RWPE1 (cell line): ENCODE results near the gene PDCD1.
"Not testable (repeated sequence)": the region's sequence is repeated elsewhere in the genome, so short reads cannot be mapped to it uniquely, and the experiment has no call there.

Experiments
- CTCF ChIA-PET: fragments of 350-600 bp; sonication (Branson Sonifier 250); formaldehyde crosslinking; extraction: SDS; loops from one replicate; lab custom pipeline; 2021; lab: Yijun Ruan, JAX
- POLR2A ChIA-PET: fragments of 400-600 bp; formaldehyde crosslinking; extraction: SDS; loops from one replicate; lab custom pipeline; 2020; ENCODE audit warnings: antibody characterized with exemption; ENCODE audit not compliant: low non-redundant PET; lab: Yijun Ruan, JAX
- DNase-seq: peaks from one replicate; pipeline ENCODE4 v3.0.0; 2012; ENCODE audit warnings: low spot score
- H3K27ac ChIP-seq: fragments of 450-650 bp; 2 replicates; pipeline ENCODE4 v1.5.1; 2017
- CTCF ChIP-seq: fragments of 450-650 bp; conservative IDR thresholded peaks from 2 replicates; pipeline ENCODE4 v1.5.1; 2017; ENCODE audit warnings: low read depth, mild to moderate bottlenecking

PDCD1 gene

DNA sequence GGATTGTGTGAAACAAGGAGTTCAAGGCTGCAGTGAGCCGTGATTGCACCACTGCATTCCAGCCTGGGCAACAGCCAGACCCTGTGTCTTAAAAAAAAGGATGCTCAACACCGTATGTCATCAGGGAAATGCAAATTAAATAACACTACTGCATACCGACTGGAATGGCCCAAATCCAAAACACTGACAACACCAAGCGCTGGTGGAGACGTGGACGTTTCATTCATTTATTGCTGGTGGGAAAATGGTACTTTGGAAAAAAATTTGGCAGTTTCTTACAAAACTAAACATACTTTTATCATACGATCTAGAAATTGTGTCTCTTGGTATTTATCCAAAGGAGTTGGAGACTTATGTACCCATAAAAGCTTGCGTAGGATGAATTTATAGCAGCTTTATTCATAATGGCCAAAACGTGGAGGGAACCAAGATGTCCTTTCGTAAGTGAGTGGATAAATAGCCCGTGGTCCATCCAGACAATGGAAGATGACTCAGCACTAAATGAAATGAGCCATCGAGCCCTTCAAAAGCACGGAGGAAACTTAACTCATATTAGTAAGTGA lies 25.5 kb downstream of the PDCD1 start:
- ChIA-PET POLR2A (no interaction called here), CTCF (interaction anchor here (0.8 kb wide), 1 partner anchor 118 kb away, joined by 3 read pairs; no protein-coding TSS in a partner anchor)
- no peak for TF ChIP-seq CTCF
- DNase-seq = no peak
- no peak overlapping the region for H3K27ac ChIP-seq

- CTCF ChIA-PET = interaction anchor here (0.7 kb wide), 1 partner anchor 80 kb away, joined by 3 read pairs; no protein-coding TSS in a partner anchor
- no peak for TF ChIP-seq CTCF
- POLR2A ChIA-PET = no interaction called here
- no peak for DNase-seq
- no peak overlapping the region for H3K27ac ChIP-seq
Measured at GRCh38 chr2:241827394-241827793, 31.3 kb downstream of the PDCD1 start.

- H3K27ac ChIP-seq, POLR2A ChIA-PET: not testable (repeated sequence)
Measured at GRCh38 chr2:241823531-241824437, 34.9 kb downstream of the PDCD1 start.

GRCh38 chr2:241822264-241822623 lies 36.5 kb downstream of the PDCD1 start:
- CTCF ChIA-PET = no interaction called here
- TF ChIP-seq CTCF = no peak
- POLR2A ChIA-PET = no interaction called here
- no peak overlapping the region for H3K27ac ChIP-seq
- no peak for DNase-seq

More at GRCh38 chr2:241823531-241824437, 34.9 kb downstream of the PDCD1 start:
- DNase-seq, CTCF ChIA-PET: not testable (repeated sequence)

GRCh38 chr2:241821460-241822263 lies 37.0 kb downstream of the PDCD1 start:
- ChIA-PET CTCF (no interaction called here), POLR2A (no interaction called here)
- no peak overlapping the region for H3K27ac ChIP-seq

More at GRCh38 chr2:241821460-241822263, 37.0 kb downstream of the PDCD1 start:
- DNase-seq = no peak
- no peak for TF ChIP-seq CTCF
